ENCODE data around the gene TSHZ3.

Gene TSHZ3

GRCh38 chr19:31354799-31355664 lies 5.8 kb upstream of the TSHZ3 start:
- no peak for DNase-seq (ENCODE audit: low read depth in 2 of 2)

- no peak for DNase-seq (ENCODE audit: low read depth in 2 of 2)
These were observed 5.1 kb upstream of the TSHZ3 start for GRCh38 chr19:31354316-31354715.

GRCh38 chr19:31353833-31354232 lies 4.6 kb upstream of the TSHZ3 start:
- DNase-seq (ENCODE audit: low read depth in 2 of 2) = no peak

- DNase-seq (ENCODE audit: low read depth in 2 of 2) = no peak
These were observed 3.8 kb upstream of the TSHZ3 start for GRCh38 chr19:31352782-31353651.

GRCh38 chr19:31352296-31352781 lies 3.1 kb upstream of the TSHZ3 start:
- DNase-seq (ENCODE audit: low read depth in 2 of 2) = no peak

GRCh38 chr19:31351855-31352195 lies 2.6 kb upstream of the TSHZ3 start:
- no peak for DNase-seq (ENCODE audit: low read depth in 2 of 2)

GRCh38 chr19:31351056-31351854 lies 2.0 kb upstream of the TSHZ3 start:
- DNase-seq (ENCODE audit: low read depth in 2 of 2) = no peak

GRCh38 chr19:31350693-31351055 lies 1.4 kb upstream of the TSHZ3 start:
- no peak for DNase-seq (ENCODE audit: low read depth in 2 of 2)

GRCh38 chr19:31350033-31350692 lies 927 bp upstream of the TSHZ3 start:
- no peak for DNase-seq (ENCODE audit: low read depth in 2 of 2)

- DNase-seq (ENCODE audit: low read depth in 2 of 2) = no peak
These were observed 616 bp downstream of the TSHZ3 start for GRCh38 chr19:31348481-31349159.

GRCh38 chr19:31347828-31348392 lies 1.3 kb downstream of the TSHZ3 start:
- DNase-seq (ENCODE audit: low read depth in 2 of 2) = no peak

GRCh38 chr19:31347354-31347753 lies 1.9 kb downstream of the TSHZ3 start:
- DNase-seq (ENCODE audit: low read depth in 2 of 2) = no peak

- no peak for DNase-seq (ENCODE audit: low read depth in 2 of 2)
These were observed 2.8 kb downstream of the TSHZ3 start for GRCh38 chr19:31346184-31347059.

- DNase-seq (ENCODE audit: low read depth in 2 of 2) = no peak
These were observed 4.8 kb downstream of the TSHZ3 start for GRCh38 chr19:31344403-31344802.

GRCh38 chr19:31342926-31343325 lies 6.3 kb downstream of the TSHZ3 start:
- no peak for DNase-seq (ENCODE audit: low read depth in 2 of 2)

GRCh38 chr19:31340042-31341025 lies 8.9 kb downstream of the TSHZ3 start:
- DNase-seq (ENCODE audit: low read depth in 2 of 2) = no peak

- no peak for DNase-seq (ENCODE audit: low read depth in 2 of 2)
These were observed 9.8 kb downstream of the TSHZ3 start for GRCh38 chr19:31339411-31339810.

- no peak for DNase-seq (ENCODE audit: low read depth in 2 of 2)
These were observed 11.0 kb downstream of the TSHZ3 start for GRCh38 chr19:31338069-31338776.
